ENCODE results near the gene PPM1B.

Gene PPM1B

DNA sequence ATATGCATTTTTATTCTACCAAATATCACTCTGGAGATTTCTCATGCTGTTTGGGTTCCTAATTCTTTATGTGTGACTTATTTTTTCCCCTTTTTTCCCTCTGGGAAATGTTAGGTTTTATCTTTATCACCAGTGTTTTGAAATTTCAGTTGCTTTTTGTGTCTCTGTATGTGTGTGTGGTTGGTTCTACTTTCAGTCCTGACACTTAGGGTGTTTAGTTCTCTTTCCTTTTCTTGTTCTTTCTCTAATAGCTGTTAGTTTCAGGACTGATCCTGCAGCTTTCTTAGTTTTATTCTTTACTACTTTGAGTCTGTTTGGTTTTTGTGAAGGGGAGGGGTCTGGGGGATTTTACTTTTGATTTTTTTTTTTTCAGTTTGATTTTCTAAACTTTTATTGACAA is 23.1 kb downstream of the PPM1B start:
- no peak overlapping the region for H2AFZ ChIP-seq (ENCODE audit: insufficient read depth, low read length, poor library complexity)
- H3K79me2 ChIP-seq (ENCODE audit: control insufficient read depth, insufficient read depth, low read length, poor library complexity), result peaks cover 6% of the 10 kb centered on the region
- H2BK12ac ChIP-seq (ENCODE audit: low read length), result no peak overlapping the region
- no peak overlapping the region for H2BK120ac ChIP-seq (ENCODE audit: insufficient read depth, low read length, poor library complexity)
- peaks cover 0 to 8% of the 10 kb centered on the region in 2 experiments for H3K36me3 ChIP-seq (ENCODE audit: control insufficient read depth in 1 of 2, insufficient read depth in 2 of 2, low read length in 2 of 2)
- H3K14ac ChIP-seq (ENCODE audit: low read length), result no peak overlapping the region
- H3K23ac ChIP-seq (ENCODE audit: low read length), result no peak overlapping the region
- H4K8ac ChIP-seq (ENCODE audit: low read depth, low read length), result no peak overlapping the region
- H4K91ac ChIP-seq (ENCODE audit: low read depth, low read length), result no peak overlapping the region
- no peak overlapping the region for H3K4me3 ChIP-seq (ENCODE audit: low read depth, low read length)
- DNase-seq, result no peak
- no peaks in the 10 kb centered on the region for H3K4me1 ChIP-seq (ENCODE audit: control insufficient read depth in 1 of 2, insufficient read depth in 2 of 2, low read length in 2 of 2)
- H3K4ac ChIP-seq (ENCODE audit: low read depth, low read length), result no peak overlapping the region
- H3K27me3 ChIP-seq (ENCODE audit: insufficient read depth, low read length), result no peaks in the 10 kb centered on the region
- no peak overlapping the region for H3K27ac ChIP-seq (ENCODE audit: low read depth, low read length)
- no peaks in the 10 kb centered on the region for H3K79me1 ChIP-seq (ENCODE audit: low read length)
- no peak overlapping the region for H4K12ac ChIP-seq (ENCODE audit: low read depth, low read length)
- no peak overlapping the region for H3K9ac ChIP-seq (ENCODE audit: low read length)
- H3K9me3 ChIP-seq (ENCODE audit: insufficient read depth, low read depth, low read length), result no peaks in the 10 kb centered on the region
- no peak overlapping the region for H2AK5ac ChIP-seq (ENCODE audit: low read length)
- no peak overlapping the region for H3K18ac ChIP-seq (ENCODE audit: low read length)
- H3K4me2 ChIP-seq (ENCODE audit: low read length), result no peak overlapping the region
- no peak overlapping the region for H2BK5ac ChIP-seq (ENCODE audit: low read depth, low read length, poor library complexity)

DNA sequence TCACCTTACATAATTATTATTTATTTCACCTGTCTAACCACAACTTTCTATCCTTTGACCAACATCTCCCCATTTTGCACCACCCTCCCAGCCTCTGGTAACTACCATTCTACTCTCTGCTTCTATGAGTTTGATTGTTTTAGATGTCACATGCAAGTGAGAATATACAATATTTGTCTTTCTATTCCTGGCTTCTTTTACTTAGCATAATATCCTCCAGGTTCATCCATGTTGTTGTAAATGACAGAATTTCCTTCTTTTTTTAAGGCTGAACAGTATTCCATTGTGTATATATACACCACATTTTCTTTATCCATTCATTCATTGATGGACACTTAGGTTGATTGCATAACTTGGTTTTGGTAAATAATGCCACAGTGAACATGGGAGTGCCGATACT is 24.0 kb downstream of the PPM1B start:
- WGBS (ENCODE audit: extremely low coverage, insufficient coverage, insufficient read length), result no CpG with 5 or more reads among the region's 1 CpG
- Histone ChIP-seq H3K27me3 (ENCODE audit: insufficient read depth, low read length) (no peaks in the 10 kb centered on the region), H3K27ac (ENCODE audit: low read depth, low read length) (no peak overlapping the region), H3K18ac (ENCODE audit: low read length) (no peak overlapping the region), H2AK5ac (ENCODE audit: low read length) (no peak overlapping the region), H3K4me3 (ENCODE audit: low read depth, low read length) (no peak overlapping the region), H2BK5ac (ENCODE audit: low read depth, low read length, poor library complexity) (no peak overlapping the region), H3K79me1 (ENCODE audit: low read length) (no peaks in the 10 kb centered on the region), H2BK120ac (ENCODE audit: insufficient read depth, low read length, poor library complexity) (no peak overlapping the region), H4K91ac (ENCODE audit: low read depth, low read length) (no peak overlapping the region), H3K14ac (ENCODE audit: low read length) (no peak overlapping the region), H4K8ac (ENCODE audit: low read depth, low read length) (no peak overlapping the region), H3K36me3 (ENCODE audit: control insufficient read depth in 1 of 2, insufficient read depth in 2 of 2, low read length in 2 of 2) (peaks cover 1 to 8% of the 10 kb centered on the region in 2 experiments), H2AFZ (ENCODE audit: insufficient read depth, low read length, poor library complexity) (no peak overlapping the region), H3K4me1 (ENCODE audit: control insufficient read depth in 1 of 2, insufficient read depth in 2 of 2, low read length in 2 of 2) (no peaks in the 10 kb centered on the region), H4K12ac (ENCODE audit: low read depth, low read length) (no peak overlapping the region), H3K4me2 (ENCODE audit: low read length) (no peak overlapping the region), H3K9ac (ENCODE audit: low read length) (no peak overlapping the region), H2BK12ac (ENCODE audit: low read length) (no peak overlapping the region), H3K9me3 (ENCODE audit: insufficient read depth, low read depth, low read length) (no peaks in the 10 kb centered on the region), H3K23ac (ENCODE audit: low read length) (no peak overlapping the region), H3K4ac (ENCODE audit: low read depth, low read length) (no peak overlapping the region), H3K79me2 (ENCODE audit: control insufficient read depth, insufficient read depth, low read length, poor library complexity) (peaks cover 6% of the 10 kb centered on the region)
- DNase-seq, result no peak

DNA sequence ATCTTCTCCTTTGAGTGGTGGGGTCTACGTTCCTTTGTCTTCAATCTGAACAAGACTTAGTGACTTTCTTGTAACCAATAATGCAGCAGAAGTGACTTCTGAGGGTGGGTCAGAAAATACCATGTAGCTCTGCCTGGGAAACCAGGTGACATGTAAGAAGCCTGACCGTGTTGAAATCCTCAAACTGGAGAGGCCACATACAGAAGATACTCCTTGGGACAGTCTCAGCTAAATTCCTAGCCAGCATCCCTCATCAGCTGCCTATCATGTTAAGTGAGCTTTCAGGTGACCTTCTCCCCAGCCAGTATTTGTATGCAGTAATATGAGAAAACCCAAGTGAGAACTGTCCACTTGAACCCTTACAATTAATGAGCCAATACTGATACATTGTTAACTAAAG is 27.0 kb downstream of the PPM1B start:
- Histone ChIP-seq H3K4me2 (ENCODE audit: low read length) (no peak overlapping the region), H3K9me3 (ENCODE audit: insufficient read depth, low read depth, low read length) (no peaks in the 10 kb centered on the region), H2BK12ac (ENCODE audit: low read length) (no peak overlapping the region), H3K4me3 (ENCODE audit: low read depth, low read length) (no peak overlapping the region), H3K79me1 (ENCODE audit: low read length) (no peaks in the 10 kb centered on the region), H3K27me3 (ENCODE audit: insufficient read depth, low read length) (no peaks in the 10 kb centered on the region), H3K18ac (ENCODE audit: low read length) (no peak overlapping the region), H4K8ac (ENCODE audit: low read depth, low read length) (no peak overlapping the region), H3K9ac (ENCODE audit: low read length) (no peak overlapping the region), H3K23ac (ENCODE audit: low read length) (no peak overlapping the region), H4K12ac (ENCODE audit: low read depth, low read length) (no peak overlapping the region), H2BK5ac (ENCODE audit: low read depth, low read length, poor library complexity) (no peak overlapping the region), H2BK120ac (ENCODE audit: insufficient read depth, low read length, poor library complexity) (no peak overlapping the region), H2AK5ac (ENCODE audit: low read length) (no peak overlapping the region), H4K91ac (ENCODE audit: low read depth, low read length) (no peak overlapping the region), H3K4ac (ENCODE audit: low read depth, low read length) (peak overlapping the region; percentile 12), H3K14ac (ENCODE audit: low read length) (no peak overlapping the region), H3K27ac (ENCODE audit: low read depth, low read length) (no peak overlapping the region), H2AFZ (ENCODE audit: insufficient read depth, low read length, poor library complexity) (no peak overlapping the region), H3K4me1 (ENCODE audit: control insufficient read depth in 1 of 2, insufficient read depth in 2 of 2, low read length in 2 of 2) (no peaks in the 10 kb centered on the region), H3K79me2 (ENCODE audit: control insufficient read depth, insufficient read depth, low read length, poor library complexity) (no peaks in the 10 kb centered on the region), H3K36me3 (ENCODE audit: control insufficient read depth in 1 of 2, insufficient read depth in 2 of 2, low read length in 2 of 2) (peaks cover 3 to 8% of the 10 kb centered on the region in 2 experiments)
- no CpG with 5 or more reads among the region's 2 CpGs for WGBS (ENCODE audit: extremely low coverage, insufficient coverage, insufficient read length)
- DNase-seq, result peak; percentile 68 to 84

DNA sequence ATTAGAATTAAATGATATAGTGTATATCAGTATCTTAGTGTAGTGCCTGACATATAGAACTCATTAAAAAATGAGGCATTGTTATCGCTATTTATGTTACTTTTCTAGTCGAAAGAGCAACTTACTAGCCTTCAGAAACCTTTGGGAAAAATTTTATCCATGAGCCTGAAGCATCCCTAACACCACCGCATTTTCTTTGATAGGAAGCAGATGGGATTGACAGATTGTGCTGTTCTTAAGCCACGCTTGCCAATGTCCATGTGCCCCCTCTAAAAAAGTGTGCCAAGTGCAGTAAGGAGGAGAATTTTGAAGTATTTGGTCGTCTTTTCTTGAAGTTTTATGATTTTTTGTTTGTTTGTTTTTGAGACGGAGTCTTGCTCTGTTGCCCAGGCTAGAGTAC is 29.1 kb downstream of the PPM1B start:
- Histone ChIP-seq H3K4me3 (ENCODE audit: low read depth, low read length) (no peak overlapping the region), H3K79me1 (ENCODE audit: low read length) (no peaks in the 10 kb centered on the region), H4K91ac (ENCODE audit: low read depth, low read length) (no peak overlapping the region), H3K9ac (ENCODE audit: low read length) (no peak overlapping the region), H3K9me3 (ENCODE audit: insufficient read depth, low read depth, low read length) (no peaks in the 10 kb centered on the region), H2AFZ (ENCODE audit: insufficient read depth, low read length, poor library complexity) (no peak overlapping the region), H2BK5ac (ENCODE audit: low read depth, low read length, poor library complexity) (no peak overlapping the region), H4K8ac (ENCODE audit: low read depth, low read length) (no peak overlapping the region), H3K18ac (ENCODE audit: low read length) (no peak overlapping the region), H3K4ac (ENCODE audit: low read depth, low read length) (peak overlapping the region; percentile 27), H3K27ac (ENCODE audit: low read depth, low read length) (no peak overlapping the region), H3K4me2 (ENCODE audit: low read length) (no peak overlapping the region), H3K4me1 (ENCODE audit: control insufficient read depth in 1 of 2, insufficient read depth in 2 of 2, low read length in 2 of 2) (no peaks in the 10 kb centered on the region), H4K12ac (ENCODE audit: low read depth, low read length) (no peak overlapping the region), H2AK5ac (ENCODE audit: low read length) (no peak overlapping the region), H3K36me3 (ENCODE audit: control insufficient read depth in 1 of 2, insufficient read depth in 2 of 2, low read length in 2 of 2) (peaks cover 3 to 13% of the 10 kb centered on the region in 2 experiments), H3K27me3 (ENCODE audit: insufficient read depth, low read length) (no peaks in the 10 kb centered on the region), H2BK120ac (ENCODE audit: insufficient read depth, low read length, poor library complexity) (no peak overlapping the region), H3K23ac (ENCODE audit: low read length) (no peak overlapping the region), H3K79me2 (ENCODE audit: control insufficient read depth, insufficient read depth, low read length, poor library complexity) (no peaks in the 10 kb centered on the region), H2BK12ac (ENCODE audit: low read length) (no peak overlapping the region), H3K14ac (ENCODE audit: low read length) (no peak overlapping the region)
- DNase-seq, result no peak
- 100% methylated on average over 1 of the region's 6 CpGs for WGBS (ENCODE audit: extremely low coverage, insufficient coverage, insufficient read length)

Data from trophoblast cell (in vitro differentiated cells and primary cell).